Activated CD4-positive, alpha-beta T cell treated with anti-CD3 and anti-CD28 coated beads, Interleukin-2, amount 10 ng/mL, durations not matched to agents 24 days and 14 days (primary cell): ENCODE data around the gene NECTIN1. TPM values are rescaled to one million over a fixed set of nuclear protein-coding genes. Genes with fewer than 3 reads are reported as not detected.

Experiments used
- DNase-seq: peaks from one replicate; pipeline ENCODE4 v3.0.0; 2022
- H3K27ac Mint-ChIP-seq: one replicate; pipeline ENCODE4 v1.8.0; 2022; ENCODE audit warnings: mild to moderate bottlenecking, mixed read lengths
- H3K27me3 Mint-ChIP-seq: one replicate; pipeline ENCODE4 v1.8.0; 2022; ENCODE audit warnings: mixed read lengths
- H3K36me3 Mint-ChIP-seq: one replicate; pipeline ENCODE4 v1.8.0; 2022; ENCODE audit warnings: low read depth, mild to moderate bottlenecking, mixed read lengths
- H3K4me1 Mint-ChIP-seq: one replicate; pipeline ENCODE4 v1.8.0; 2021; ENCODE audit warnings: mixed read lengths
- H3K4me3 Mint-ChIP-seq: one replicate; pipeline ENCODE4 v1.8.0; 2022; ENCODE audit warnings: mild to moderate bottlenecking, moderate library complexity, mixed read lengths
- H3K9me3 Mint-ChIP-seq: one replicate; pipeline ENCODE4 v1.8.0; 2021; ENCODE audit warnings: mixed read lengths
- intact Hi-C: fragments of 100-400 bp; cut with micrococcal nuclease; formaldehyde crosslinking; loops from one replicate; pipeline ENCODE4 v1.15.1; 2023
- total RNA-seq: library from RNA; stranded (reverse); gene quantifications from 2 replicates; pipeline ENCODE4 v1.2.3, GENCODE V29; 2022

NECTIN1 gene
- total RNA-seq, 1 donor from 2014 or later, result 3.1 TPM

DNA sequence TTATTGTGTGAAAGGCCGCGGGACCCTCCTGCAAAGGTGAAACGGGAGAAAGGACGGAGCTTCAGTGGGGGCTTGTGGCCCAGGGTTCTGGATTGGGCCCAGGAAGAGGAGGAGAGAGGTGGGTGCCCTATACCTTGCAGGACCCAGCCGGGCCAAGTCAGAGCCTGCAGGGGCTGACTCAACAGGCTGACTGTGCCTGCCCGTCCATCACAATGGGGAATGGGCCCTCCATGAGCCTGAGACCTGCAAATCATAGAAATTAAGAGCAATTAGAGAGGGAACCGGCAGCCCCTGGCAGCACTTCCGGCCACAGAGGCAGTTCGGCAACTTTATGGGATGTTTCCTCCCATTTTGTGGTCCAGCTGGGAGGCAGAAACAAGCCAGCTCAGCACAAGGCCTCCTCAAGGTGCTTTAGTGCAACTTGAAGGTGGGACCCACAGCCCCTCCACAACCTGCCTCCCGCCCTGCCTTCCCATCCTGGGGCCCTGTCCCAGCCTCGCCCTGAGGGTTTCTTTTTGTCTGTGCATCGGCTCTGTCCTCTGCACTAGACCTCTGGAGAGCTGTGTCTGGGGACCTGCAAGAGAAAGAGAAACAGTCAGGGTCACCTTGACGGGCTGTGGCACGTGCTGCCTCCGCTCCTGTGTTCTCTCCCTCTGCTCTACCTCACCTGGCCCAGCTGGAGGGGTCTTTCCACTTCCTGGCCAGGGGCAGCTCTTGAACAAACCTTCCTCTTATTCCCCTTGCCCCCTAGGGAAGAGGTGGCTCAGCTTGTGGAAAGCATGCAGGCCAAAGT, 19.1 kb upstream of the NECTIN1 start:
- intact Hi-C loops, result no loop called here
- Mint-ChIP-seq H3K27ac (no peak overlapping the region), H3K4me3 (no peak overlapping the region)

GRCh38 chr11:119745776-119746535, 17.0 kb upstream of the NECTIN1 start:
- H3K9me3 Mint-ChIP-seq, result no peaks in the 10 kb centered on the region
- peaks cover 5% of the 10 kb centered on the region for H3K4me1 Mint-ChIP-seq
- H3K4me3 Mint-ChIP-seq, result no peak overlapping the region
- H3K27ac Mint-ChIP-seq, result no peak overlapping the region
- intact Hi-C loops, result no loop called here
- H3K36me3 Mint-ChIP-seq, result no peaks in the 10 kb centered on the region
- no peak for DNase-seq
- H3K27me3 Mint-ChIP-seq, result peaks cover 37% of the 10 kb centered on the region

More for the DNA sequence above, 19.1 kb upstream of the NECTIN1 start:
- no peaks in the 10 kb centered on the region for H3K36me3 Mint-ChIP-seq
- H3K9me3 Mint-ChIP-seq, result no peaks in the 10 kb centered on the region
- H3K27me3 Mint-ChIP-seq, result peaks cover 27% of the 10 kb centered on the region
- DNase-seq, result no peak
- no peaks in the 10 kb centered on the region for H3K4me1 Mint-ChIP-seq

DNA sequence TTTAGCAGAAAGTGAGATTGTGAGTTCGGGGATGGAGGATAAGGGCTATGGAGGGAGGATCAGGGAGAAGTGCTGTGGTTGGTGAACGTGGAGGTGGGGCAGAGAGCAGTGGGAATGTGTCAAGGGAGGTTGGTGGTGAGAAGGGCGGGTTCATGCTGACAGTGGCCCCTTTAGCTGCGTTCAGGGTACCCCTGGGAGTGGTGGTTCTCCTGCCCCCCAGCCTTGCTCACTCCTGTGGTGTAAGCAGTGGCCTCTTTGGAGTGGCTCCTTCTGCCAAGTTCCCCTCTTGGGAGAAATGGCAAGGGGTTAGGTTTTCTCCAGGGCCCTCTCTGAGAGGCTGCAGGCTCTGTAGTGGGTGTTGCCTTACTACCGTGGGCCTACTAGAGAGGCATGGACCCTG, 16.1 kb upstream of the NECTIN1 start:
- Mint-ChIP-seq H3K9me3 (no peaks in the 10 kb centered on the region), H3K36me3 (no peaks in the 10 kb centered on the region), H3K27ac (no peak overlapping the region), H3K27me3 (peaks cover 42% of the 10 kb centered on the region), H3K4me3 (no peak overlapping the region), H3K4me1 (peaks cover 5% of the 10 kb centered on the region)
- intact Hi-C loops, result no loop called here
- no peak for DNase-seq

DNA sequence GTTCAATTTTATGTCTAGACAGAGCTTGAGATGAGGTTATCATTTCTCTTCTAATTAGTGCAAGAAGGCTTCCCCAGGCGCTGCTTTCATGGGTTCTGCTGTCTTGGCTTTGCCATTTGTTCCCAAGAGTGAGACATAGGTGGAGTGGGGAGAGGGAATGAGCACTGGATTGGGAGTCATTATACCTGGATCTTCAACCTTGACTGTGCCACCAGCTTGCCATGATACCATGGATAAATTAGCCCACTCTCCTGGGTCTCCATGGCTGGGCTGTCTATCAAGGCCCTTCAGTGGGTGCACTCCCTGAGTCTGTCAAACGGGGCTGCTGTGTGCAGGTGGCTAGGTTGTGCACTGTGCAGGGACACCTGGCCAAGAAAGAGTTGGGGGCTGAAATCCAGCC, 15.6 kb upstream of the NECTIN1 start:
- H3K9me3 Mint-ChIP-seq, result no peaks in the 10 kb centered on the region
- H3K4me1 Mint-ChIP-seq, result peaks cover 5% of the 10 kb centered on the region
- intact Hi-C loops, result loop anchor here (5.0 kb wide), 1 partner anchor 262 kb away; no protein-coding TSS in a partner anchor
- DNase-seq, result no peak
- peaks cover 45% of the 10 kb centered on the region for H3K27me3 Mint-ChIP-seq
- H3K4me3 Mint-ChIP-seq, result no peak overlapping the region
- no peak overlapping the region for H3K27ac Mint-ChIP-seq
- H3K36me3 Mint-ChIP-seq, result no peaks in the 10 kb centered on the region

DNA sequence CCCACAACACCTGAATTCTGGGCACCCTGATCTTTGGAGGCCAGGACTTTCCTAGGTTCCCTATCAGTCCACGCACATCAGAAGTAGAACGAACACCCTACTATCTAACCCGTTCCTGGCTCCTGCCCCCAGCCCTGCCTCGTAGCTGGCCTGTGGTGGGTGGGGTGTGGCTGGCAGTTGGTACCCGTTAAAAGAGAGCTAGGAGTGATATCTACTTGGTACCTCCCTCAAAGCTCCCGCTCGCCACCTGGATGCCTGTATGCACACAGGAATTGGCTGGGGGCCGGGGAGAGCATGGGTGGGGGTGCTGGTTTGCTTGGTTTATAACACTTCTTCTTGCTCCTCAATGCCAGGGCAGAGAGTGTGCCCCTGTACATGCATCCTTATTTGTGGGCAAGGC, 14.0 kb upstream of the NECTIN1 start:
- peaks cover 46% of the 10 kb centered on the region for H3K27me3 Mint-ChIP-seq
- intact Hi-C loops, result loop anchor here (5.0 kb wide), 1 partner anchor 261 kb away; no protein-coding TSS in a partner anchor
- no peaks in the 10 kb centered on the region for H3K36me3 Mint-ChIP-seq
- H3K4me1 Mint-ChIP-seq, result peaks cover 5% of the 10 kb centered on the region
- H3K9me3 Mint-ChIP-seq, result no peaks in the 10 kb centered on the region
- no peak for DNase-seq
- no peak overlapping the region for H3K4me3 Mint-ChIP-seq
- no peak overlapping the region for H3K27ac Mint-ChIP-seq

GRCh38 chr11:119742263-119742861, 13.4 kb upstream of the NECTIN1 start:
- H3K36me3 Mint-ChIP-seq, result no peaks in the 10 kb centered on the region
- DNase-seq, result no peak
- peaks cover 5% of the 10 kb centered on the region for H3K4me1 Mint-ChIP-seq
- no peaks in the 10 kb centered on the region for H3K9me3 Mint-ChIP-seq
- intact Hi-C loops, result loop anchor here (5.0 kb wide), 1 partner anchor 260 kb away; no protein-coding TSS in a partner anchor
- peaks cover 46% of the 10 kb centered on the region for H3K27me3 Mint-ChIP-seq
- H3K4me3 Mint-ChIP-seq, result no peak overlapping the region
- no peak overlapping the region for H3K27ac Mint-ChIP-seq

GRCh38 chr11:119741369-119742262, 12.6 kb upstream of the NECTIN1 start:
- Mint-ChIP-seq H3K4me1 (peaks cover 5% of the 10 kb centered on the region), H3K36me3 (no peaks in the 10 kb centered on the region), H3K27ac (no peak overlapping the region), H3K4me3 (no peak overlapping the region), H3K27me3 (peaks cover 46% of the 10 kb centered on the region), H3K9me3 (no peaks in the 10 kb centered on the region)
- peak; percentile 87 for DNase-seq
- intact Hi-C loops, result loop anchor here (1.0 to 5.0 kb wide), 2 partner anchors 75 to 259 kb away; no protein-coding TSS in a partner anchor

- Mint-ChIP-seq H3K9me3 (no peaks in the 10 kb centered on the region), H3K27ac (no peak overlapping the region), H3K4me1 (peaks cover 5% of the 10 kb centered on the region), H3K27me3 (peaks cover 47% of the 10 kb centered on the region), H3K4me3 (no peak overlapping the region), H3K36me3 (no peaks in the 10 kb centered on the region)
- intact Hi-C loops, result loop anchor here (5.0 kb wide), 1 partner anchor 258 kb away; no protein-coding TSS in a partner anchor
- no peak for DNase-seq
Measured at GRCh38 chr11:119739975-119740374, 11.0 kb upstream of the NECTIN1 start.

DNA sequence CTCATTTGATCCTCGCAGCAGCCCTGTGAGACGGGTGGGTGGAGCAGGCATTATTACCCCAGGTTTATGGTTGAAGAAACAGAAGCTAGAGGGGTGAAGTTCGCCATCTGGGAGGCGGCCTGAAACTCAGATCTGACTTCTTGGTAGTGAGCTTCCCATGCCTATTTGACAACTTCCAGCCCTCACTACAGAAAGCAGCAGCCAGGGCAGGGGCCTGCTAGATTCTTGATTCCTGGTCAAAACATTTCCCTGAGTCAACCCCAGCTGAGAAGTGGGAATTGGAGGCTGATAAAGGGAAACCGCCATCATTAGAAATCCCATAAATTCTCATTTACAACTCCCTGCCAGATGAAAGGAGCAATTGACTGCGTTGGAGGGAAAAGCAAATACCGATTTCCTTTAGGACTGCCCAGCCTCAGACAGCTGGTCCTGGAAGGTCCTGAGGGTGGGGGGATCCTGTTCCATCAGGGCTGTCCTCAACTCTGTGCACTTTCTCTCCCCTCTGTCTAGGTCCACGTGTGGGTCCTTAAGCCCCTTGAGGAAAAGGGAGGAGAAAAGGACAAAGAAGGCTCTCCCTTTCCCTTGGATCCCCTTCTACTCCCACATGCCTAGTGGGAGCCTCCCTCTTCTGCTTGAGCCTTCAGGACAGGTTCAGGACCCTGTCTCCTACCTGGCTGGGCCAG, 10.2 kb upstream of the NECTIN1 start:
- DNase-seq, result no peak
- H3K36me3 Mint-ChIP-seq, result no peaks in the 10 kb centered on the region
- intact Hi-C loops, result no loop called here
- H3K27ac Mint-ChIP-seq, result no peak overlapping the region
- H3K9me3 Mint-ChIP-seq, result no peaks in the 10 kb centered on the region
- H3K4me1 Mint-ChIP-seq, result peaks cover 5% of the 10 kb centered on the region
- H3K4me3 Mint-ChIP-seq, result no peak overlapping the region
- H3K27me3 Mint-ChIP-seq, result peaks cover 43% of the 10 kb centered on the region

GRCh38 chr11:119738059-119738439, 9.0 kb upstream of the NECTIN1 start:
- peaks cover 5% of the 10 kb centered on the region for H3K4me1 Mint-ChIP-seq
- H3K4me3 Mint-ChIP-seq, result no peak overlapping the region
- H3K27ac Mint-ChIP-seq, result no peak overlapping the region
- no peaks in the 10 kb centered on the region for H3K36me3 Mint-ChIP-seq
- H3K27me3 Mint-ChIP-seq, result peaks cover 43% of the 10 kb centered on the region
- DNase-seq, result no peak
- intact Hi-C loops, result no loop called here
- no peaks in the 10 kb centered on the region for H3K9me3 Mint-ChIP-seq

- Mint-ChIP-seq H3K27ac (no peak overlapping the region), H3K9me3 (no peaks in the 10 kb centered on the region), H3K36me3 (no peaks in the 10 kb centered on the region), H3K4me3 (no peak overlapping the region), H3K27me3 (peaks cover 41% of the 10 kb centered on the region), H3K4me1 (peaks cover 4% of the 10 kb centered on the region)
- DNase-seq, result no peak
- intact Hi-C loops, result no loop called here
Measured at GRCh38 chr11:119737366-119738058, 8.5 kb upstream of the NECTIN1 start.

- no peaks in the 10 kb centered on the region for H3K9me3 Mint-ChIP-seq
- no peaks in the 10 kb centered on the region for H3K36me3 Mint-ChIP-seq
- no peak for DNase-seq
- no peak overlapping the region for H3K27ac Mint-ChIP-seq
- no peak overlapping the region for H3K4me3 Mint-ChIP-seq
- H3K4me1 Mint-ChIP-seq, result peaks cover 6% of the 10 kb centered on the region
- intact Hi-C loops, result no loop called here
- H3K27me3 Mint-ChIP-seq, result peaks cover 44% of the 10 kb centered on the region
Measured at GRCh38 chr11:119734788-119735187, 5.8 kb upstream of the NECTIN1 start.
